Breast epithelium (tissue), 3 donors: ENCODE measurements around the gene PIGU.
A peak's percentile ranks its signal among the peaks of the same experiment; 100 is the strongest.

ENCODE experiments used
- POLR2A ChIP-seq: fragments of 450-650 bp; IDR thresholded peaks from one replicate; pipeline ENCODE4 v1.6.1; 2016; ENCODE audit warnings: antibody characterized with exemption, mild to moderate bottlenecking, moderate library complexity
- TF ChIP-seq, protein P1 (sequence below), 3 donors: fragments of 450-650 bp; IDR thresholded peaks; one replicate each; pipeline ENCODE4 v1.5.1; 2016 to 2017; ENCODE audit warnings: antibody characterized with exemption in 3 of 3, mild to moderate bottlenecking in 3 of 3, moderate library complexity in 3 of 3

DNA sequence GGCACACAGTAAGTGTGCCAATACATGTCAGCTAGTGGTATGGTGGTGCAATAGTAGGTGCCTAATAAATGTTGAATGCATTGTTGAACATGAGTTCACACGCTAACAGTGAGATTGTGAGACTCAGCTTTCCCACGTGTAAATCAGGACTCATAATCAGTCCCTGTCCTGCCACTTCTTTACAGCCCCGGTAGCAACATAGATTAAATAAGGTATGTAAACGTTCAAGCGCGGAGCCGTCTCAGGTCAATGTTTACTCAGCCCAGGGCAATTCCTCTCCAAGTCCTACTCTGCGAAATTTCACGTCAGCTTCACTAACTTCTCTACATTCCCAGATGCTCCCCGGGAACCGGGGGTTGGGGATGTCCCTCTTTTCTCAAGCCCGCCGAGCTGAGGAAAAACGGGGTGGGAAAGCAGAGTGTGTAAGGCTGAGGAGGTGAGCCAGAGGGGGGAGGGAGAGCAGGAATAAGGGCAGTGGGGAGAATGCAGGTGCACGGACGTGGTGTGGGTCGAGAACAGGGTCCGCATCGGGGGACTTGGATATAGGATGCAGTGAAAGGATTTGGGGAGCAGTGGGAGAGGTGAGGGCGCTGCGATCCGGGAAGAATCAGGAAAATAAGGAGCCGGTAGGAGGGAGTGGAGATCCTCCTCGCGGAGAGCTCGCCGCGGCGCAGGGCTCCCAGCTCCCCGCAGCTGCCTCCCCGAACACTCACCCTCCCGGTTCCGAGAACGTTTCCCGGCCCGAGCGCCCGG is 26.7 kb upstream of the PIGU start:
- TF ChIP-seq POLR2A, result no peak
- TF ChIP-seq, protein P1, sequence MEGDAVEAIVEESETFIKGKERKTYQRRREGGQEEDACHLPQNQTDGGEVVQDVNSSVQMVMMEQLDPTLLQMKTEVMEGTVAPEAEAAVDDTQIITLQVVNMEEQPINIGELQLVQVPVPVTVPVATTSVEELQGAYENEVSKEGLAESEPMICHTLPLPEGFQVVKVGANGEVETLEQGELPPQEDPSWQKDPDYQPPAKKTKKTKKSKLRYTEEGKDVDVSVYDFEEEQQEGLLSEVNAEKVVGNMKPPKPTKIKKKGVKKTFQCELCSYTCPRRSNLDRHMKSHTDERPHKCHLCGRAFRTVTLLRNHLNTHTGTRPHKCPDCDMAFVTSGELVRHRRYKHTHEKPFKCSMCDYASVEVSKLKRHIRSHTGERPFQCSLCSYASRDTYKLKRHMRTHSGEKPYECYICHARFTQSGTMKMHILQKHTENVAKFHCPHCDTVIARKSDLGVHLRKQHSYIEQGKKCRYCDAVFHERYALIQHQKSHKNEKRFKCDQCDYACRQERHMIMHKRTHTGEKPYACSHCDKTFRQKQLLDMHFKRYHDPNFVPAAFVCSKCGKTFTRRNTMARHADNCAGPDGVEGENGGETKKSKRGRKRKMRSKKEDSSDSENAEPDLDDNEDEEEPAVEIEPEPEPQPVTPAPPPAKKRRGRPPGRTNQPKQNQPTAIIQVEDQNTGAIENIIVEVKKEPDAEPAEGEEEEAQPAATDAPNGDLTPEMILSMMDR (IDR thresholded peaks at IDR 0.05), result peak in 1 of 3 donors; percentile 10
